ENCODE measurements around the gene DNAI4.
A peak's percentile ranks its signal among the peaks of the same experiment; 100 is the strongest.
"Not testable (repeated sequence)": the region's sequence is repeated elsewhere in the genome, so short reads cannot be mapped to it uniquely, and the experiment has no call there.

The DNAI4 gene

DNA sequence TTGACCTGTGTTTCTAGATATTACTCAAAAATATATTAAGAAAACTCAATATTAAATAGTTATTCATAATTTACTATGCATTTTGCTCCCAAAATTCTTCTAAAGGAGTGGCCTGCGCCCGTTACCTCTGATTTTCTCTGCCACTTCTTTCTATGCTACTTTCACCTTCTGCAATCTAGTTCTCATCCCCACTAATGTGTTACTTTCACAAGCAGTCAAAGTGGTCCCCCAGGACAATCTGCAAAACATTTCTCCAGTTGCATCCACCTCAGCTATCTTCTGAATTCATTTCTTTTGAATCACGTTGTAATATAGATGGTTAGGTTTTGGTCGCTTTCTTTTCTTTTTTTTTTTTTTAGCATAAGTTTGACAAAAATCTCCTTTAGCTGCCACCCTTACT lies 137.0 kb downstream of the DNAI4 start:
- ChIA-PET POLR2A (no interaction called here), CTCF (no interaction called here)
- H3K4me1 ChIP-seq (ENCODE audit: control insufficient read depth, insufficient read depth, low read length), result no peaks in the 10 kb centered on the region
- no peak overlapping the region for H3K27ac ChIP-seq (ENCODE audit: extremely low read depth, low read depth, low read length)
- TF ChIP-seq BCL11B (tag by site-specific recombination; IDR thresholded peaks at IDR 0.05; ENCODE audit: low read depth) (no peak), MYNN (tag by site-specific recombination; IDR thresholded peaks at IDR 0.05; ENCODE audit: borderline replicate concordance) (no peak), KLF10 (tag by site-specific recombination; IDR thresholded peaks at IDR 0.05) (no peak), ZFP41 (tag by site-specific recombination; IDR thresholded peaks at IDR 0.05; ENCODE audit: borderline replicate concordance) (no peak), ZNF843 (tag by site-specific recombination; IDR thresholded peaks at IDR 0.05) (no peak), ZNF324 (tag by site-specific recombination; IDR thresholded peaks at IDR 0.05) (no peak), ZXDB (tag by site-specific recombination; IDR thresholded peaks at IDR 0.05) (no peak), ZNF747 (tag by site-specific recombination; IDR thresholded peaks at IDR 0.05) (no peak), ZNF544 (tag by site-specific recombination; IDR thresholded peaks at IDR 0.05) (no peak), YY1 (tag by site-specific recombination; IDR thresholded peaks at IDR 0.05) (no peak), SETDB1 (IDR thresholded peaks at IDR 0.05; ENCODE audit: insufficient read length, low read length) (no peak), ZBTB48 (tag by site-specific recombination; IDR thresholded peaks at IDR 0.05) (no peak), ZNF416 (tag by site-specific recombination; IDR thresholded peaks at IDR 0.05) (no peak), ZNF529 (tag by site-specific recombination; IDR thresholded peaks at IDR 0.05; ENCODE audit: insufficient replicate concordance) (no peak), ZBTB21 (tag by site-specific recombination; IDR thresholded peaks at IDR 0.05) (no peak), ZNF548 (tag by site-specific recombination; IDR thresholded peaks at IDR 0.05) (no peak)
- TF ChIP-seq, protein P1, sequence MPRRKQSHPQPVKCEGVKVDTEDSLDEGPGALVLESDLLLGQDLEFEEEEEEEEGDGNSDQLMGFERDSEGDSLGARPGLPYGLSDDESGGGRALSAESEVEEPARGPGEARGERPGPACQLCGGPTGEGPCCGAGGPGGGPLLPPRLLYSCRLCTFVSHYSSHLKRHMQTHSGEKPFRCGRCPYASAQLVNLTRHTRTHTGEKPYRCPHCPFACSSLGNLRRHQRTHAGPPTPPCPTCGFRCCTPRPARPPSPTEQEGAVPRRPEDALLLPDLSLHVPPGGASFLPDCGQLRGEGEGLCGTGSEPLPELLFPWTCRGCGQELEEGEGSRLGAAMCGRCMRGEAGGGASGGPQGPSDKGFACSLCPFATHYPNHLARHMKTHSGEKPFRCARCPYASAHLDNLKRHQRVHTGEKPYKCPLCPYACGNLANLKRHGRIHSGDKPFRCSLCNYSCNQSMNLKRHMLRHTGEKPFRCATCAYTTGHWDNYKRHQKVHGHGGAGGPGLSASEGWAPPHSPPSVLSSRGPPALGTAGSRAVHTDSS (tag by site-specific recombination; IDR thresholded peaks at IDR 0.05), result no peak
- no peak overlapping the region for H3K4me3 ChIP-seq (ENCODE audit: low read depth, low read length)
- H3K9me3 ChIP-seq (ENCODE audit: control insufficient read depth, insufficient read depth, low read depth, low read length), result no peaks in the 10 kb centered on the region
- H3K36me3 ChIP-seq (ENCODE audit: control insufficient read depth in 2 of 2, insufficient read depth in 1 of 2, low read length in 2 of 2), result no peaks in the 10 kb centered on the region

DNA sequence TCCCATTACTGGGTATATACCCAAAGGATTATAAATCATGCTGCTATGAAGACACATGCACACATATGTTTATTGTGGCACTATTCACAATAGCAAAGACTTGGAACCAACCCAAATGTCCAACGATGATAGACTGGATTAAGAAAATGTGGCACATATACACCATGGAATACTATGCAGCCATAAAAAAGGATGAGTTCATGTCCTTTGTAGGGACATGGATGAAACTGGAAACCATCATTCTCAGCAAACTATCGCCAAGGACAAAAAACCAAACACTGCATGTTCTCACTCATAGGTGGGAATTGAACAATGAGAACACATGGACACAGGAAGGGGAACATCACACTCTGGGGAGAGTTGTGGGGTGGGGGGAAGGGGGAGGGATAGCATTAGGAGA lies 138.9 kb downstream of the DNAI4 start:
- peak; percentile 92 for TF ChIP-seq ZNF146 (tag by site-specific recombination; IDR thresholded peaks at IDR 0.05)
- H3K36me3 ChIP-seq (ENCODE audit: control insufficient read depth in 2 of 2, insufficient read depth in 1 of 2, low read length in 2 of 2); H3K4me1 ChIP-seq (ENCODE audit: control insufficient read depth, insufficient read depth, low read length); H3K27ac ChIP-seq (ENCODE audit: extremely low read depth, low read depth, low read length); H3K9me3 ChIP-seq (ENCODE audit: control insufficient read depth, insufficient read depth, low read depth, low read length); H3K4me3 ChIP-seq (ENCODE audit: low read depth, low read length); CTCF ChIA-PET; POLR2A ChIA-PET: not testable (repeated sequence)

DNA sequence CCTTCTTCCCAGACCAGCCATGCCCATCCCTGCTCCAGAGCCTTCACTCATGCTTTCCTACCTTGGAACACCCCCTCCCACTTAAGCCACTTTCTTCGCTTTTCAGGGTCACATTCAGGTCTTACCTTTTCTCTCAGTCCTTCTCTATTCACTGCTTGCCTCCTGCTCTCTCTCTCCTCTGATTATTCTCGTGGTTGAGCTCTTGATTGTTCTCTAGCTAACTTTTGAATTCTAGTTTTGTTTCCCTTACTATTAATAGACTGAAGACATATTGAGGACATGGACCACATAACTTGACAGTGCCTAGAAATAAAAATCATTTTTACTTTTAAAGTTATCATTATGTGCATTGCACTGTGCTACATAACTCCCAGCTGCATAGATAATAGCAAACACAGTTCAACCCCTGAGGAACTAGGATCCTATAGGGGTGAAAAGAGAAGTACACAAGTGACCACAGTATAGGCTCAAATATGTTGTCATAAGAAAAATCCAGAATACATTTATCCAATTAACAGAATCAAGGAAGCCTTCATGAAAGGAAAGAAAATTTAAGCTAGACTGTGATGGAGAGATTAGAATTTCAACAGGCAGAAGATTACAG lies 145.1 kb downstream of the DNAI4 start:
- Histone ChIP-seq H3K9me3 (ENCODE audit: control insufficient read depth, insufficient read depth, low read depth, low read length) (no peaks in the 10 kb centered on the region), H3K4me1 (ENCODE audit: control insufficient read depth, insufficient read depth, low read length) (peaks cover 10% of the 10 kb centered on the region), H3K27ac (ENCODE audit: extremely low read depth, low read depth, low read length) (no peak overlapping the region), H3K36me3 (ENCODE audit: control insufficient read depth in 2 of 2, insufficient read depth in 1 of 2, low read length in 2 of 2) (no peaks in the 10 kb centered on the region), H3K4me3 (ENCODE audit: low read depth, low read length) (no peak overlapping the region)
- CTCF ChIA-PET, result interaction anchor here (0.6 to 1.1 kb wide), 4 partner anchors 14 to 369 kb away, joined by 3 to 4 read pairs (median 3); no protein-coding TSS in a partner anchor
- POLR2A ChIA-PET, result no interaction called here
- TF ChIP-seq, protein P2, sequence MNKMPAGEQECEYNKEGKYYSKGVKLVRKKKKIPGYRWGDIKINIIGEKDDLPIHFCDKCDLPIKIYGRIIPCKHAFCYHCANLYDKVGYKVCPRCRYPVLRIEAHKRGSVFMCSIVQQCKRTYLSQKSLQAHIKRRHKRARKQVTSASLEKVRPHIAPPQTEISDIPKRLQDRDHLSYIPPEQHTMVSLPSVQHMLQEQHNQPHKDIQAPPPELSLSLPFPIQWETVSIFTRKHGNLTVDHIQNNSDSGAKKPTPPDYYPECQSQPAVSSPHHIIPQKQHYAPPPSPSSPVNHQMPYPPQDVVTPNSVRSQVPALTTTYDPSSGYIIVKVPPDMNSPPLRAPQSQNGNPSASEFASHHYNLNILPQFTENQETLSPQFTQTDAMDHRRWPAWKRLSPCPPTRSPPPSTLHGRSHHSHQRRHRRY (tag by site-specific recombination; IDR thresholded peaks at IDR 0.05), result no peak
- TF ChIP-seq, protein P3, sequence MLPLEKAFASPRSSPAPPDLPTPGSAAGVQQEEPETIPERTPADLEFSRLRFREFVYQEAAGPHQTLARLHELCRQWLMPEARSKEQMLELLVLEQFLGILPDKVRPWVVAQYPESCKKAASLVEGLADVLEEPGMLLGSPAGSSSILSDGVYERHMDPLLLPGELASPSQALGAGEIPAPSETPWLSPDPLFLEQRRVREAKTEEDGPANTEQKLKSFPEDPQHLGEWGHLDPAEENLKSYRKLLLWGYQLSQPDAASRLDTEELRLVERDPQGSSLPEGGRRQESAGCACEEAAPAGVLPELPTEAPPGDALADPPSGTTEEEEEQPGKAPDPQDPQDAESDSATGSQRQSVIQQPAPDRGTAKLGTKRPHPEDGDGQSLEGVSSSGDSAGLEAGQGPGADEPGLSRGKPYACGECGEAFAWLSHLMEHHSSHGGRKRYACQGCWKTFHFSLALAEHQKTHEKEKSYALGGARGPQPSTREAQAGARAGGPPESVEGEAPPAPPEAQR (tag by site-specific recombination; IDR thresholded peaks at IDR 0.05), result no peak
- TF ChIP-seq ZNF140 (tag by site-specific recombination; IDR thresholded peaks at IDR 0.05) (no peak), BCL11B (tag by site-specific recombination; IDR thresholded peaks at IDR 0.05; ENCODE audit: low read depth) (no peak), ZBTB48 (tag by site-specific recombination; IDR thresholded peaks at IDR 0.05) (no peak), ZNF610 (tag by site-specific recombination; IDR thresholded peaks at IDR 0.05; ENCODE audit: borderline replicate concordance) (no peak), ZNF146 (tag by site-specific recombination; IDR thresholded peaks at IDR 0.05) (no peak), ZNF654 (tag by site-specific recombination; IDR thresholded peaks at IDR 0.05; ENCODE audit: low read depth) (no peak), ZNF132 (tag by site-specific recombination; IDR thresholded peaks at IDR 0.05; ENCODE audit: borderline replicate concordance) (no peak)

Data from HEK293 (cell line).